ENCODE results near the gene TTC7B. TPM values are rescaled to one million over a fixed set of nuclear protein-coding genes. Genes with fewer than 3 reads are reported as not detected.

TTC7B gene
- total and polyA plus RNA-seq, 9 of the 15 experiments (the other 6 are each of a cell fraction or from before 2014, with no cell fraction given): 2.2 to 77.2 (median 36.7) TPM

GRCh38 chr14:90785876-90786450 is 30.3 kb downstream of the TTC7B start:
- ChIA-PET POLR2A (interaction anchor here (0.6 to 1.4 kb wide), 2 partner anchors 9 to 16 kb away, joined by 3 to 5 read pairs; no protein-coding TSS in a partner anchor), CTCF (ENCODE audit: low intra/inter-chr PET ratio) (no interaction called here)
- no peak for DNase-seq (ENCODE audit: extremely low read depth in 1 of 4, low spot score in 3 of 4)
- Histone ChIP-seq H3K9ac (ENCODE audit: insufficient read depth in 1 of 2, low read depth in 2 of 2, low read length in 2 of 2) (no peak overlapping the region), H3K79me2 (ENCODE audit: control insufficient read depth, insufficient read depth, low read length) (peaks cover 15% of the 10 kb centered on the region; the same call in 2 of the 3 replicates), H3K27ac (ENCODE audit: extremely low read depth, low read depth, low read length) (no peak overlapping the region), H3K9me1 (ENCODE audit: control insufficient read depth, insufficient read depth, low read length) (no peaks in the 10 kb centered on the region), H3K4me2 (ENCODE audit: insufficient read depth, low read length) (no peak overlapping the region), H2AFZ (ENCODE audit: low read depth, low read length) (no peak overlapping the region), H3K27me3 (ENCODE audit: control insufficient read depth in 2 of 2, insufficient read depth in 2 of 2, low read length in 2 of 2) (no peaks in the 10 kb centered on the region), H3K4me1 (replicated peaks in 1 of 2; ENCODE audit: control insufficient read depth in 2 of 2, insufficient read depth in 2 of 2, low read length in 2 of 2) (no peaks in the 10 kb centered on the region; a peak in 2 of 5 replicates), H3K36me3 (ENCODE audit: control insufficient read depth, insufficient read depth, low read length) (peaks cover 35% of the 10 kb centered on the region), H4K20me1 (replicated peaks; ENCODE audit: control insufficient read depth, insufficient read depth, low read length) (no peaks in the 10 kb centered on the region), H3K9me3 (replicated peaks; ENCODE audit: control insufficient read depth, insufficient read depth, low read depth, low read length) (no peaks in the 10 kb centered on the region), H3K4me3 (no peak overlapping the region)
- no TSS peak for BruUV-seq (replicated peaks)
- no peak for FAIRE-seq
- ATAC-seq: no peak
- 99% methylated on average over 11 of the region's 15 CpGs for WGBS (ENCODE audit: insufficient coverage, low coverage, missing lambda C conversion rate)
- intact Hi-C loops (cut with micrococcal nuclease): no loop called here
- in situ Hi-C loops (cut with MboI): no loop called here
- TF ChIP-seq ATF1 (CRISPR knock-in tag; IDR thresholded peaks at IDR 0.05) (no peak), ATF1 (tag; IDR thresholded peaks at IDR 0.05) (no peak), NCOR1 (IDR thresholded peaks at IDR 0.05) (no peak), TCF15 (CRISPR knock-in tag; IDR thresholded peaks at IDR 0.05) (no peak), NR2F6 (CRISPR knock-in tag; IDR thresholded peaks at IDR 0.05) (no peak), MAFF (IDR thresholded peaks at IDR 0.05; ENCODE audit: low read length) (no peak), SNIP1 (IDR thresholded peaks at IDR 0.05; ENCODE audit: low read depth) (no peak), ZFP30 (CRISPR knock-in tag; IDR thresholded peaks at IDR 0.05; ENCODE audit: borderline replicate concordance) (no peak), TCF3 (CRISPR knock-in tag; IDR thresholded peaks at IDR 0.05) (no peak), ATF3 (IDR thresholded peaks at IDR 0.05) (no peak), ATF3 (CRISPR knock-in tag; conservative IDR thresholded peaks at IDR 0.05) (no peak), GABPB1 (CRISPR knock-in tag; IDR thresholded peaks at IDR 0.05) (no peak), TFAM (CRISPR knock-in tag; conservative IDR thresholded peaks at IDR 0.05) (no peak), U2AF1 (optimal IDR thresholded peaks at IDR 0.05; ENCODE audit: low read depth, low read length) (no peak), ZNF609 (CRISPR knock-in tag; IDR thresholded peaks at IDR 0.05; ENCODE audit: borderline replicate concordance) (no peak), ZNF174 (CRISPR knock-in tag; IDR thresholded peaks at IDR 0.05) (no peak), FOXJ3 (CRISPR knock-in tag; IDR thresholded peaks at IDR 0.05) (no peak), SMAD1 (IDR thresholded peaks at IDR 0.05; ENCODE audit: low read depth, low read length, partially characterized antibody) (no peak), CREBBP (IDR thresholded peaks at IDR 0.05; ENCODE audit: low read depth, low read length) (no peak)

Measured in K562 (cell line).